DND-41 (cell line): Measurements from ENCODE around the gene ZDHHC11.

ENCODE experiments used
- EZH2 ChIP-seq: IDR thresholded peaks from 3 replicates; pipeline ENCODE4 v1.6.1; 2012; ENCODE audit warnings: borderline replicate concordance, low read depth, mild to moderate bottlenecking, moderate library complexity, low read length, inconsistent platforms; ENCODE audit not compliant: severe bottlenecking
- TF ChIP-seq, protein P1 (sequence below): IDR thresholded peaks from 2 replicates; pipeline ENCODE4 v1.5.1; 2012; ENCODE audit warnings: borderline replicate concordance, low read length, moderate library complexity, mild to moderate bottlenecking; ENCODE audit not compliant: poor library complexity, severe bottlenecking; ENCODE audit errors: extremely low read depth

GRCh38 chr5:816176-816575 is 34.6 kb downstream of the ZDHHC11 start:
- TF ChIP-seq, protein P1, sequence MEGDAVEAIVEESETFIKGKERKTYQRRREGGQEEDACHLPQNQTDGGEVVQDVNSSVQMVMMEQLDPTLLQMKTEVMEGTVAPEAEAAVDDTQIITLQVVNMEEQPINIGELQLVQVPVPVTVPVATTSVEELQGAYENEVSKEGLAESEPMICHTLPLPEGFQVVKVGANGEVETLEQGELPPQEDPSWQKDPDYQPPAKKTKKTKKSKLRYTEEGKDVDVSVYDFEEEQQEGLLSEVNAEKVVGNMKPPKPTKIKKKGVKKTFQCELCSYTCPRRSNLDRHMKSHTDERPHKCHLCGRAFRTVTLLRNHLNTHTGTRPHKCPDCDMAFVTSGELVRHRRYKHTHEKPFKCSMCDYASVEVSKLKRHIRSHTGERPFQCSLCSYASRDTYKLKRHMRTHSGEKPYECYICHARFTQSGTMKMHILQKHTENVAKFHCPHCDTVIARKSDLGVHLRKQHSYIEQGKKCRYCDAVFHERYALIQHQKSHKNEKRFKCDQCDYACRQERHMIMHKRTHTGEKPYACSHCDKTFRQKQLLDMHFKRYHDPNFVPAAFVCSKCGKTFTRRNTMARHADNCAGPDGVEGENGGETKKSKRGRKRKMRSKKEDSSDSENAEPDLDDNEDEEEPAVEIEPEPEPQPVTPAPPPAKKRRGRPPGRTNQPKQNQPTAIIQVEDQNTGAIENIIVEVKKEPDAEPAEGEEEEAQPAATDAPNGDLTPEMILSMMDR = no peak
- TF ChIP-seq EZH2 = no peak
